GM18909 (cell line): ENCODE data around the gene DLX1.
A peak's percentile ranks its signal among the peaks of the same experiment; 100 is the strongest.
"Not testable (repeated sequence)": the region's sequence is repeated elsewhere in the genome, so short reads cannot be mapped to it uniquely, and the experiment has no call there.

Source experiments
- ATAC-seq: cut with Tn5 transposase; IDR thresholded peaks from one replicate; pipeline ENCODE4 v1.9.1; 2021; ENCODE audit warnings: mild to moderate bottlenecking; ENCODE audit not compliant: unreplicated experiment, poor library complexity

DLX1 gene

DNA sequence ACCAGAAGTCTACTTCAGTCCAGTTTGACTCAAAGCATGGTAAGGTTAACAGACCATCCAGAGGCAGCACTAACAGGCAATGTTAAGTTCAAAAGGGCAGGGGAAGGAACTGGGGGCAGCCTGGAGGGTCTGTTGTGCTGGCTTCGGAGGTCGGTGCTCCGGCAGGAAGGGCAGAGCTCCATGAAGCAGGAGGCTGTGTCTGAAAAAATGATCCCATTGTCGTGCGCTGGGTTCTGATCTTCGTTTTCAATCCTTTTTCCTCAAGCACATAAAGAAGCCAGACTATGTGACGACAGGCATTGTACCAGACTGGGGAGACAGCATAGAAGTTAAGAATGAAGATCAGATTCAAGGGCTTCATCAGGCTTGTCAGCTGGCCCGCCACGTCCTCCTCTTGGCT lies 21.9 kb upstream of the DLX1 start:
- ATAC-seq, result no peak

DNA sequence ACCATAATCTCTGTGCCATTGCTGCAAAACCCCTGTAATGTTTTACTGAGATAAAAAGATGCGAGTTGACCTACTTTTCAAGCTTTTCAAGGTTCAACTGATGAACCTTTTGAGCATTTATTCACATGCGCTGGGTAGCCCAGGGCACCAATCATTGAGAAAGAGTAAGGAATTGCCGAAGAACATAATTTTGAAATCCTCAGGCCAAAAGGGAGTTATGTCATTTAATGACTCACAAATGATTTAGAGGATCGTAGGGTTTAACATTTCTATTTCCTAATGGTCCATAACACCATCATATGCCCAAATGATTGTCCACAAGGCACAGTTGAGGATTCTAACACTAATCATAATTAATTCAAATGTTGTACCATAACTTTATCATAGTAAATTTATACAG lies 20.2 kb upstream of the DLX1 start:
- ATAC-seq, result no peak

DNA sequence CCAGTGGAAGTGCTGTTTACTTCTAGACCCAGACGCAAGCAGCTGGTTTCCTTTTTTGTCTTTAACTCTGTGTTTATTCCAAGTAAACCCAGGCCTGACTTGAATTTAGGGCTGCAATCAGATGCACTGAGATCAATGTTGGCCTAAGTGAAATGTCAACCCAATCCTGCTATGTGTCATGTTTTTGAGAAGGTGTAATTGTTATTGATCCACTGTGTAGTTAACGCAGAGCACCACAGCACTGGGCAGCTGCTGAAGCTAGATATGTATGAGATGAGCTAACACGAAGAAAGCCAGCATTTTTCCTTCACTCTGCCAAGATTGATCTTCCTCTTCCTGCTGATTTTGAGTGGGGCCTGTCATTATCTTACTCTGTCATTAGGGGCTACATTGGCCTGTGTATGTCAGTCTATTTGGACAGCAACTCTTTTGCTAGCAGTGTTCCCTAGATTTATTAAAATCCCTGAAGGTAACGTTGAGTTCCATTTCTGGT lies 18.9 kb upstream of the DLX1 start:
- ATAC-seq, result no peak

DNA sequence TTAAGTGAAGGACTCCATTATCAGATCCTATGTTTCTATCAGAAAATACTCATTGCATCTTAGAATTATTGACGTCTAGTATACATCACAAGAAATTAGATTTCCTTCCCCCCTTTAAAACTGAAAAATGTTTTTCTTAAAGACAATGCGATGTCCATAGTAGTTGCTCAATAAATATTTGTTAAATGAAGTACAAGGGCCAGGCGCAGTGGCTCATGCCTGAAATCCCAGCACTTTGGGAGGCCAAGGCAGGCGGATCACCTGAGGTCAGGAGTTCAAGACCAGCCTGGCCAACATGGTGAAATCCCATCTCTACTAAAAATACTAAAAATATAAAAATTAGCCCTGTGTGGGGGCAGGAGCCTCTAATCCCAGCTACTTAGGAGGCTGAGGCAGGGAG lies 17.4 kb upstream of the DLX1 start:
- ATAC-seq, result not testable (repeated sequence)

DNA sequence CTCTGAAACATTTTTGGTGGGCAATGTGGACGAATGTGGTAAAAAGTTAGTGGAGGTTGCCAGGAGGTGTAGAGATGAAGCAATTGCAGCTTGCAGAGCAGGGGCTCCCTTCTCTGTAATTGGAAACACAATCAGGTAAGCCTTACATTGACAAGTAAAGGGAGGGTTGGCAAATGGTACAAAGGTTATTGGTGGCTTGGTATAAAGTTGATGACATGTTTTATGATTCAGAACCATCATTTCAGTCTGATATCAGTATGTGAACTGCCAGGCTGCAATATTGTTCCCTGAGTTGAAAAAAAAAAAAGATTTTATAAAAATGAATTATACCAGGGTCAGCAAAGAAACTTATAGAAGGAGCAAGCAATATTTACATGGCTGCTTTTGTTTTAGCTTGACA lies 14.4 kb upstream of the DLX1 start:
- ATAC-seq, result no peak

DNA sequence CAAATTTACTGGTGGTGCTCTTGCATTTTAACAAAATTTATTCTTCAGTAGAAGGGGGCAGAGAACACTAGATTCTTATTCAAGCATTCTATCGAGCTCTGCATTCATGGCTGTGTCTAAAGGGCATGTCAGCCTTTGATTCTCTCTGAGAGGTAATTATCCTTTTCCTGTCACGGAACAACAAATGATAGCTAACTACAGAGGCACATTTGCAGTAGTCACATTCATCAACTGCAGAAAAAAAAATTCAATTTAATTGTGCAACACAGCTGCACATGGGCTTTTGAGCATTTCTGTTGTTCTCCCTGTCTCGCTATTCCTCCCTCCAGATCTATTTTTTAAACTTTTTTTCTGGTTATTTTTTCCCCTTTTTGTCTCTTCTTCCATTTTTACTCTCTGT lies 13.0 kb upstream of the DLX1 start:
- ATAC-seq, result no peak

DNA sequence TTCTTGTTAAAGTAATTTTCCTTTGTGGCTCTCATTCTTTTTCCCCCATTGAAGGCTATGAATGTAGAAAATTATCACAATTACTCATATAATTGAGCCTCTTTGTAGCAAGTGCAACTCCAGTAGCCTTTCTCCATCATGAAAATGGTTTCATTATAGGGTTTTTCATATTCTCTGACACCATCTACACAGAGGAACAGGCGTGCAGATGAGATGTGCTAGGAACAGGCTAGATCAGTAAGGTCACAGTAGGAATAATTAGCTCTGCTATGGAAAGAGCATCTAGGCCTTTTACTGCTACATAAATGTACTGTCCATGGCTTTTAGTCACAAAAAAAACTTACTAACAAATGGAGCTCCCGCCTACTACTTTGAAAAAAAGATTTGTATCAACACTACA lies 12.6 kb upstream of the DLX1 start:
- ATAC-seq, result no peak

DNA sequence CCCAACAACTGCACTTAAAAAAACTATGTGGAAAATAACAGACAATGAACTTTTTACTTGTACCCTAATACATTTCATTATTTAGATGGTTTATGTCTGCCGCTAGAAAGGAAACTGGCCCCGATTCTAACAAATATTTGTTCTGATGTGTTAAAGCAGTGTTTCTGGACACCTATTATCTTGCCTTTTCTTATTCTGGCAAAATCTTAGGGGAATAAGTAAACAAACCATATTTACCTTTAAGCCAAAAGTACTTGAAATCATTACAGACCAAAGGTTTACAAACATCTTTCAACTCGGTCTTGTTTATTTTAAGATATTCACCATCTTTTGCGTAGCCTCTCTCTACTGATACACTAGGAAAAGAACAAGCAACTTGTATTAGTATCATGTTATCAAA lies 11.8 kb upstream of the DLX1 start:
- ATAC-seq, result no peak

DNA sequence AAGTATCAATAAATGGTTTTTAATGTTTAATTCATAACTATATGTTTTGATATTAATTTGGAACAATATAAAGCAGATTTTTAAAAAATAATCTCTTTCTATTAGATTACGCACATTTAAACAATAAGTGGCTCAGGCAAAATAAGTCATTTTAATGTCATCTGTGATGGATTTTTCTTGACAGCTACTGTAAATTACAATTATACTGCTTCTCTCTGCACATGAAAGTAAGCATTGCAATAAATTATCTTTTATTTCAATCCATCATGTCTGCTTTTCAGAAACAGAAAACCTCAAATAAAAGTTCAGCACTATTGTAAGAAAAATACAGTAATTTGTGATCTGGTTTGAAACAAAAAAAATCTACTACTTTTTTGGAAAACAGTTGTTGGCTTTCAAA lies 11.1 kb upstream of the DLX1 start:
- ATAC-seq, result no peak

DNA sequence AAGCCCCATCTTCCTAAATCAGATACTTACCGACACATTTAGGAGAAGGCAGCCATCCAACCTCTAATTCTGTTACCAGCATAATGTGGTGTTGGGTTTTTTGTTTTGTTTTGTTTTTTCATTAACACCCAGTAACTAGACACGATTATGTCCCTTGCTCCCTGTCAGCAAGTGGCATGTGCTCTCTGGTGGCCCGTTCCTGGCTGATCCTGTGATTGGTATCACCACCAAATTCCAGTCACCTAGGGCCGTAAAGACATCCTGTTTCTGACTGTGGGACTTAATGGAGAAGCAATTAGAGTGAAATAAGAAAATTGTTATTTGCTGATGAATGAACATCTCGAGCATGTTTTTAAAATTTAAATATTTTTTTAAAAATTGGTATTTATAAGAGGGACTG lies 5.9 kb upstream of the DLX1 start:
- ATAC-seq, result no peak

DNA sequence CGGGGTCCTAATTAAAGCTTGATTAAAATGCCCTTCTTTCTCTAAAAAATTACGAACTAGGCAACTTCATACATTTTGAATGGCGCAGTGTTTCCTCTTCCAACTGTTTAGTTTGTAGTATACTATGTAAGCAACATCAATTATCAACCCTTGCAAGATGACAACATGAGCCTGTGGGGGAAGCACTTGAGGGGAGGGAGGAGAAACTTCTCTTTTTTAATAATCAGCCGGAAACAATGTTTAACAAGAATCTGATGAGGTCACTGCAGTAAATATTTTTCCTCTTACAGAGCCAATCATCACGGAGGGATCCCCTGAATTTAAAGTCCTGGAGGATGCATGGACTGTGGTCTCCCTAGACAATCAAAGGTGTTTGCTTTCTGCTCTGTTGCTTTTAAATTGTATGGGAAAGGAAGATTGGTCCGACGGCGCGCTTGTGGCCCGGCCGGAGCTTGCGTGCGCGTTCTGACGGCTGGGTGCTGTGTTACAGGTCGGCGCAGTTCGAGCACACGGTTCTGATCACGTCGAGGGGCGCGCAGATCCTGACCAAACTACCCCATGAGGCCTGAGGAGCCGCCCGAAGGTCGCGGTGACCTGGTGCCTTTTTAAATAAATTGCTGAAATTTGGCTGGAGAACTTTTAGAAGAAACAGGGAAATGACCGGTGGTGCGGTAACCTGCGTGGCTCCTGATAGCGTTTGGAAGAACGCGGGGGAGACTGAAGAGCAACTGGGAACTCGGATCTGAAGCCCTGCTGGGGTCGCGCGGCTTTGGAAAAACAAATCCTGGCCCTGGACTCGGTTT lies 5.3 kb upstream of the DLX1 start:
- ATAC-seq, result no peak

DNA sequence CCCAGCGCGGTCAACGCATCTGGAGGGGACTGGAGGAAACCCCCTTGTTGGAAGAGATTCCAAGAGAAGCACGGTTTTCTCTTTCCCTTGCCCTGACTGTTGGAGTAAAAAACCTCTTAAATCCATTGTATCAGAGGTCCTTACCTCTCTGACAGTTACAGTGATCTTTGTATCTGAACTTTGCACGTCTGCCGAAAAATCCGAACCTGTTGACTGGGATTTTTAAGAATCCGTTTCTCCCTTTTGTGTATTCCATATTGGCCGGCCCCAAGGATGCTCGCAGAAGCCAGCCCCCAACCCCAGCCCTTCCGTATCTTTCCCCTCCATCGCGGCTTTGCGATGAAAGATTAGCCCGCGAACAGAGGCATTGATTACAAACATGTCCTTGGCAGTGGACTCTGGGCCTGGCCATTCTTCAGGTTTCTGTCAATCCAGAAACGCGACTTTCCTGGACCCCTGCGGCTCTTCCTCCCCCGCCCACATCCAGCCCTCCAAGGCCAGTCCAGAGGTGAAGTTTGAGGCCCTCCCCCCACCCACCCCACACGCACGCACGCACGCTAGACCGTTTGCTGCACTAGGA lies 4.6 kb upstream of the DLX1 start:
- ATAC-seq, result no peak

DNA sequence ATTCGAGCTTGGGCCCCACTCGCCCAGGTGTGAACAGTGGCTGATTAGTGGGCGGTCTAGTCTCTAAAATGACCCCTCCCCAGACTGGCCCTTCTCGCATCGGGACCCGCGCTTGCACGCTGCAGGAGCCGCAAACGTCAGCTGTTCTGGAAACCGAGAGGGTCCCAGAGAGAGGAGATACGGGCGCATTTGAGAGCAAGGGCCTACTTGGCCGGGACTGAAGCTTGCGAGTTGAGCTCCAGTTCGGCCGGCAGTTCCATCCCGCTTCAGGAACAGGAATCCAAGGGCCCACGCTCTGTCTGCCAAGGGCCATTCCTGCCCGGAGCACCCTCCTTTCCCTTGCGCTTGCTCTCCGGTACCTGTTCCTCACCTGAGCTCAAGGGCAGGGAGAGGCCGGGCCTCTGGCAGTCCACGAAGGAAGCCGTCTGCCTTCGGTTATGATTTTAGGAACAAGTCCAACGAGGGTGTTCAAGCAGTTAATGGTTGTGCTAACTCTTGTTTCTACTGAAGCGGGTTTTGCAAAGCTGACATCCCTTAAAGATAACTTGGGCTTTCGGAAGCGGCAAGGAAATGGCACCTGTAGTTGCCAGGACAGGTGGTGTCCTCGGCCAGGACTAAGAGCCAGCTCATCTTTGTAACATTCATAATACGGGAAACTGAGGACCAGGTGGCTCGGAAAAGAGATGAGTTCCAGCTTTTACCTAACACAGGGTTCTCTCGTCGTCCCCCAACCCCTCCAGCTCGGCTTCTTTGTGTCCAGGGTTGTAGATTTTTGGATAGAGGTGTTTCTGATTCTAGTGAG lies 3.9 kb upstream of the DLX1 start:
- ATAC-seq, result no peak

DNA sequence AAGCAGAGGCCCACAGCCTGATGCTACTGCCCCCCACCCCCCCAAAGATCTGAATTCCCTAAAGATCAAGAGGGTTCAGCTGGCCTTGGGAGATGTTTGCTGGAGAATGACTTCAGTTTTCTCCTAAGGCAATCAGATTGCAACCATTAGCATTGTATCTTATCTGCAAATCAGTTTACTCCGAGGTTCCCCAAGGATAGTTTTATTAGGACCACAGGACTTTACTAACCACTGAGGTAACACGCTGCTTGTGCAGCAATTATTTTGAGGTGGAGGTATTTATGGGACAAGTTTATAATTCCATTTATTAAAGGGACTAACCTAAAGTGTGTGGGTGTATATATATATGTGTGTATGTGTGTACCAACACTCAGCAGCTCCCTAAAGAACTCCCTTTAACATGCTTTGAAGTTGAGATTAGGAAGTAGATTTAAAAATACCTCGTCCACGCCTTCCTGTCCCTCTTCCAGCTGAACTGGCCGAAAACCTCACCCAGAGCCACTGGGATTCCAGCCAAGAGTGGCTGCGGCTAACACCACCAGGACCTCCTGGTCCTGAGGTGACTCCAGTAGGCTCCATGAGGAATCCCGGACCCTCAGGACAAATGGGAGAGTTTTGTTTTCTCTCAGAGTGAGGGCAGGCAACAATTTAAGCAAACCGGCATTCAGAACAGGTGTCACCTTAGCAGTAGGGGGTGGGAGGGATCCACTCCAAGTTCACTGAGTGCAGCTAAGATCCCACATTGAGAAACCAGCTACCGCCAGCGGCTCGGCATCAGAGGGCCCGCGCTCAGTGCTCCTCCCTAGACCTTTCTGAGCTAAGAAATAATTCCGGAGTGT lies 3.0 kb upstream of the DLX1 start:
- ATAC-seq, result no peak

DNA sequence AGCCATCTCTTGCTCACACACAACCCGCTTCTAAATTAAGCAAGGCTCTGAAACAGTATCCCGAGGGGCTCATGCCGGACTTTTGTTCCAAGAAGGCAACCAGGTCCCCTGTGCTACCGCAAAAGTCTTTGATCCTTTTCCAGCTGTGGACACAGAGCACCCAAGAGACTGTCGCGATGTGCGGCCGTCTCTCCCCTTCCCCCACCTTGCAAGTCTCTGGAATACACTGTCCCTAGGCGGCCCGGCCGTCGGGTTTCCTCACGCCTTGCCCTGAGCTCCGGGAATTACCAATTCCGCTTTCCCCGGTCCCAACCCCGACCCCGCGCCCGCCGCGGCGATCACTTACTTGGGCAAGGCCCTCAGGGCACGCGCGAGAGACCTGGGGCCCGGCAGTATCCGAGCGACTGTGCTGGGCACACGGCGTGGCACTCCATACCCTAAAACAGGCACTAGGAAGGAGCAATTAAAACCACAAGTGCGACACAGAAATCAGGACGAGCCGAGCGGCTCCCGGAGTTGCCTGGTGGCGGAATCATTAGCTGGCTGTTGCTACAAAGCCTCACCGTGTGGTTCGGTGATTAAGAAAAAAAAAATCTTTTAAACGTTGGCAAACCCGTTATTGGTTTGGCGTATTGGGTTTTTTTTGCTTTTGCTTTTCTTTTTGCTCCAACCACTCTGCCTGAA lies 2.2 kb upstream of the DLX1 start:
- no peak for ATAC-seq

DNA sequence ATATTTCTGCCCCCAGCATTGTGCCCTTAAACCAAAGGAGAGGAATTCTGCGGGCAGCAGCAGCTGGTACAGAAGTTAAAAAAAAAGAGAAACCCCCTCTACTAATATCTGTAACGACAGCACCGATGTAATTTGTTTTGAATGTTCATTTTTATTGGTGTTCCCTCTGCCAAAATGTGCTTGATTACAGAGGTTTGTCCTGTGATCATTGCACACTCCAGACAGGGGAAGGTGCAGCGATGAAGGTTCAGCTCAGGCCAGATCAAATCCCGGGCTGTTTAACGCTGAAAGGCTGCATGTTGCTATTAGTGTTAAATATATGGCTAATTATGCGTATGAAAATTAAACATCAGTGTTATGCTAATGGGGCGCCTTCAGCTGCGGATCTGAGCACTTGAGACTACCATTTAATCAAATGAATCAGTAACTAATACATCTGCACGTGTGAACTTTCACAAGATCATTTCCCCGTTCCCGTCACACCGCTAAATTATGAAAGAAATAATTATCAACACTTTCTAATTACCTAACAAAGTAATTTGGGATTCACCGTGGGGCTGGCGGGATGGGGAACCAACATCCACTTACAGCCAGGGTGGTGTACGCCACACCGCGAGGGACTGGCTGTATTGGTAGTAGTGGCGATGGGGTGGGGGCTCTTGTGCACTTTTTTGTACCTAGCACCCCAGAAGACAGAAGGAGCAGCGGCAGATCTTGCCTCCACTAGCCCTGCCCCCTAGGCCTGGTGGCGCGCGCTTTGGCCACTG lies 1.5 kb upstream of the DLX1 start:
- ATAC-seq, result no peak

DNA sequence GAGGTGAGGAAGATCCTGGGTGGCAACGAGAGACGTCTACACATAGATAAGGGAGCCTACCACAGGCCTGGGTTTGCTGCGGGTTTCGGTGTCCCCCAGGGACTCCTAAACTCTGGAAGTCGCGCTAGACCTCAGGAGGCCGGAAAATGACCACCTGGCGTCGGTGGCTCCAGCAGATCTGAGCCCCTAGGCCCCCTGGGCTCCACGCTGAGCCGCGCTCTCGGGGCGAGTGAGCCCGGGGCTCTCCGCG lies 987 bp upstream of the DLX1 start:
- no peak for ATAC-seq

DNA sequence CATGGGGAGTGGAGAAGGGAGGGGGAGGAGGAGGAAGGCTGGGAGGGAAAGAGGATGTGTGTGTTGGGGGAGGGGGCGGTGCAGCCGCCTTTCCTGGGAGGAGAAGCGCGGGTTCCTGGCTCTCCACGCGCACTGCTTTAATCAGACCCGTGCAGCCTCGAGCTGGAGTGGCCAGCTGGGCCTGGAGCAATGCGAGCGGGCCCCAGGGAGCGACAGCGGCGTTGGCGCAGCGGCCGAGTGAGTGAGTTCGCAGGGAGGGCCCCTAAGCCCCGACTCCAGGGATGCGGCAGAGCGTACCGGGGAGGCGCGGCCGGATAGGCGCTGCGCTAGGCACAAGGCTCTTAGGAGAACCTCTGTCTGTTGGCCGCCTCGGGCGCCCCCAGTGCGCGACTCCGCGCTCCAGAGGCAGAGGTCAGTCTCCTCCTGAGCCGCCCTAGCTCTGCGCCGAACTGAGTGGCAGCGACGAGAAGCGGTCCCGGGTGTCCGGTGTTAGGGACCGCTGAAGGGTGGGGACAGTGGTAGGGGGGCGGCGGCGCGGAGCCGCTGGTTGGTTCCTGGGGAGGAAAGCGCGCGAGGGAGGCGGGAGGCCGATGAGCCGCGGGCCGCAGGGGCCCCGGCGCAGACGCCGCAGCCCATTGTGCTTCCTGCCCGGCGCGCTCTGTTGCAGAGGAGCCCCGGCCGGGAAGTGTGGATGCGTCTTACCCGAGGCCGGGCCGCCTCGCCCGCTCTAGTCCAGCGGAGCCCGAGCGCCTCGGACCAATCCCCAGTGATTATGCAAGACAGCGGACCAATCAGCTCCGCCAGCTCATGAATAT lies 455 bp upstream of the DLX1 start:
- ATAC-seq, result peak; percentile 86
